SK-N-SH (cell line): Measurements from ENCODE around the gene AFAP1.

Source experiments
- EP300 ChIP-seq, 2 experiments: IDR thresholded peaks; 2 replicates each; pipeline versions ENCODE4 v1.4.0 to v1.6.1; 2012; ENCODE audit warnings: borderline replicate concordance in 1 of 2, low read depth in 1 of 2, low read length in 1 of 2
- EZH2phosphoT487 ChIP-seq: fragments of 200-600 bp; sonication (generic); IDR thresholded peaks from 2 replicates; pipeline ENCODE4 v1.6.1; 2017; ENCODE audit warnings: low read depth, mixed run types, mild to moderate bottlenecking, antibody characterized with exemption, moderate library complexity, borderline replicate concordance
- FOXM1 ChIP-seq: IDR thresholded peaks from 2 replicates; pipeline ENCODE4 v1.4.0; 2012; ENCODE audit warnings: low read depth, mild to moderate bottlenecking
- NFIC ChIP-seq: IDR thresholded peaks from 2 replicates; pipeline ENCODE4 v1.4.0; 2012; ENCODE audit warnings: borderline replicate concordance
- NRF1 ChIP-seq: IDR thresholded peaks from 2 replicates; pipeline ENCODE4 v1.6.1; 2012; ENCODE audit warnings: low read depth, mild to moderate bottlenecking, low read length
- POLR2AphosphoS5 ChIP-seq: IDR thresholded peaks from 2 replicates; pipeline ENCODE4 v1.6.1; 2012; ENCODE audit warnings: low read depth, low read length
- RFX5 ChIP-seq: IDR thresholded peaks from 2 replicates; pipeline ENCODE4 v1.6.1; 2012; ENCODE audit warnings: mild to moderate bottlenecking, improper control_type of control experiment, low read length
- SMC3 ChIP-seq: IDR thresholded peaks from 2 replicates; pipeline ENCODE4 v1.6.1; 2012; ENCODE audit warnings: low read depth, low read length, improper control_type of control experiment
- TAF1 ChIP-seq: IDR thresholded peaks from 2 replicates; pipeline ENCODE4 v1.6.1; 2012; ENCODE audit warnings: low read depth, mild to moderate bottlenecking, low read length, moderate library complexity, borderline replicate concordance
- TEAD4 ChIP-seq: IDR thresholded peaks from 2 replicates; pipeline ENCODE4 v1.4.0; 2012; ENCODE audit warnings: mild to moderate bottlenecking, borderline replicate concordance; ENCODE audit not compliant: insufficient read depth
- USF2 ChIP-seq: fragments of 150-350 bp; IDR thresholded peaks from 2 replicates; pipeline ENCODE4 v1.6.1; 2017; ENCODE audit warnings: antibody characterized with exemption, low read length, low read depth, borderline replicate concordance
- TF ChIP-seq, protein P1 (sequence below): IDR thresholded peaks from 2 replicates; pipeline ENCODE4 v1.6.1; 2012; ENCODE audit warnings: mild to moderate bottlenecking, low read depth, low read length, moderate library complexity
- TF ChIP-seq, protein P2 (sequence below): IDR thresholded peaks from 2 replicates; pipeline ENCODE4; 2012
- TF ChIP-seq, protein P3 (sequence below): fragments of 200-600 bp; sonication (generic); IDR thresholded peaks from 2 replicates; pipeline ENCODE4 v1.6.1; 2017; ENCODE audit warnings: antibody characterized with exemption, mild to moderate bottlenecking, moderate library complexity

DNA sequence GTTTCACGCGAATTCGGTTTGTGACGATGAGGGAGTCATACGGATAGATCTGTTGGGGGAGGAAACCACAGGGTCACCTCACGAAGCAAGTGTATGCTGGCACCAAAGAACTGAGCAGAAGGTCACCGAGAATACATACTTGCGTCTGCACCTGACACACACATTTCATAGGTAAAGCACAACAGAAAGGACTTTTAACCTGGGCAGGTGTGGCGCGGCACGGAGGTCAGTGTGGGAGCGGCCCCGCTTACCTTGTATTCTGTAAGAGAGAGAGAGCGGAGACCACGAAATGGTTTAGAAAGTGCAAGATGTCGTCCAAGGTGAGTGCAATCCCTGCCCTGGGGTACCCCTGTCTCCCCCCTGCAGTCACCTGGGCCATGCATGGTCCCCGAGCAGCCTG lies 43.6 kb upstream of the AFAP1 start:
- TF ChIP-seq, protein P1, sequence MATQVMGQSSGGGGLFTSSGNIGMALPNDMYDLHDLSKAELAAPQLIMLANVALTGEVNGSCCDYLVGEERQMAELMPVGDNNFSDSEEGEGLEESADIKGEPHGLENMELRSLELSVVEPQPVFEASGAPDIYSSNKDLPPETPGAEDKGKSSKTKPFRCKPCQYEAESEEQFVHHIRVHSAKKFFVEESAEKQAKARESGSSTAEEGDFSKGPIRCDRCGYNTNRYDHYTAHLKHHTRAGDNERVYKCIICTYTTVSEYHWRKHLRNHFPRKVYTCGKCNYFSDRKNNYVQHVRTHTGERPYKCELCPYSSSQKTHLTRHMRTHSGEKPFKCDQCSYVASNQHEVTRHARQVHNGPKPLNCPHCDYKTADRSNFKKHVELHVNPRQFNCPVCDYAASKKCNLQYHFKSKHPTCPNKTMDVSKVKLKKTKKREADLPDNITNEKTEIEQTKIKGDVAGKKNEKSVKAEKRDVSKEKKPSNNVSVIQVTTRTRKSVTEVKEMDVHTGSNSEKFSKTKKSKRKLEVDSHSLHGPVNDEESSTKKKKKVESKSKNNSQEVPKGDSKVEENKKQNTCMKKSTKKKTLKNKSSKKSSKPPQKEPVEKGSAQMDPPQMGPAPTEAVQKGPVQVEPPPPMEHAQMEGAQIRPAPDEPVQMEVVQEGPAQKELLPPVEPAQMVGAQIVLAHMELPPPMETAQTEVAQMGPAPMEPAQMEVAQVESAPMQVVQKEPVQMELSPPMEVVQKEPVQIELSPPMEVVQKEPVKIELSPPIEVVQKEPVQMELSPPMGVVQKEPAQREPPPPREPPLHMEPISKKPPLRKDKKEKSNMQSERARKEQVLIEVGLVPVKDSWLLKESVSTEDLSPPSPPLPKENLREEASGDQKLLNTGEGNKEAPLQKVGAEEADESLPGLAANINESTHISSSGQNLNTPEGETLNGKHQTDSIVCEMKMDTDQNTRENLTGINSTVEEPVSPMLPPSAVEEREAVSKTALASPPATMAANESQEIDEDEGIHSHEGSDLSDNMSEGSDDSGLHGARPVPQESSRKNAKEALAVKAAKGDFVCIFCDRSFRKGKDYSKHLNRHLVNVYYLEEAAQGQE: no peak
- no peak for TF ChIP-seq EZH2phosphoT487
- no peak for TF ChIP-seq SMC3
- TF ChIP-seq POLR2AphosphoS5: no peak
- TF ChIP-seq NRF1: no peak
- TF ChIP-seq, protein P2, sequence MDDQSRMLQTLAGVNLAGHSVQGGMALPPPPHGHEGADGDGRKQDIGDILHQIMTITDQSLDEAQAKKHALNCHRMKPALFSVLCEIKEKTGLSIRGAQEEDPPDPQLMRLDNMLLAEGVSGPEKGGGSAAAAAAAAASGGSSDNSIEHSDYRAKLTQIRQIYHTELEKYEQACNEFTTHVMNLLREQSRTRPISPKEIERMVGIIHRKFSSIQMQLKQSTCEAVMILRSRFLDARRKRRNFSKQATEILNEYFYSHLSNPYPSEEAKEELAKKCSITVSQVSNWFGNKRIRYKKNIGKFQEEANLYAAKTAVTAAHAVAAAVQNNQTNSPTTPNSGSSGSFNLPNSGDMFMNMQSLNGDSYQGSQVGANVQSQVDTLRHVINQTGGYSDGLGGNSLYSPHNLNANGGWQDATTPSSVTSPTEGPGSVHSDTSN: no peak
- TF ChIP-seq USF2: no peak
- no peak for TF ChIP-seq TEAD4
- TF ChIP-seq, protein P3, sequence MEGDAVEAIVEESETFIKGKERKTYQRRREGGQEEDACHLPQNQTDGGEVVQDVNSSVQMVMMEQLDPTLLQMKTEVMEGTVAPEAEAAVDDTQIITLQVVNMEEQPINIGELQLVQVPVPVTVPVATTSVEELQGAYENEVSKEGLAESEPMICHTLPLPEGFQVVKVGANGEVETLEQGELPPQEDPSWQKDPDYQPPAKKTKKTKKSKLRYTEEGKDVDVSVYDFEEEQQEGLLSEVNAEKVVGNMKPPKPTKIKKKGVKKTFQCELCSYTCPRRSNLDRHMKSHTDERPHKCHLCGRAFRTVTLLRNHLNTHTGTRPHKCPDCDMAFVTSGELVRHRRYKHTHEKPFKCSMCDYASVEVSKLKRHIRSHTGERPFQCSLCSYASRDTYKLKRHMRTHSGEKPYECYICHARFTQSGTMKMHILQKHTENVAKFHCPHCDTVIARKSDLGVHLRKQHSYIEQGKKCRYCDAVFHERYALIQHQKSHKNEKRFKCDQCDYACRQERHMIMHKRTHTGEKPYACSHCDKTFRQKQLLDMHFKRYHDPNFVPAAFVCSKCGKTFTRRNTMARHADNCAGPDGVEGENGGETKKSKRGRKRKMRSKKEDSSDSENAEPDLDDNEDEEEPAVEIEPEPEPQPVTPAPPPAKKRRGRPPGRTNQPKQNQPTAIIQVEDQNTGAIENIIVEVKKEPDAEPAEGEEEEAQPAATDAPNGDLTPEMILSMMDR: no peak
- no peak for TF ChIP-seq NFIC
- TF ChIP-seq FOXM1: no peak
- TF ChIP-seq EP300 (IDR thresholded peaks at IDR 0.05; ENCODE audit: borderline replicate concordance in 1 of 2, low read depth in 1 of 2, low read length in 1 of 2): no peak
- TF ChIP-seq RFX5: no peak
- TF ChIP-seq TAF1: no peak
